Ishikawa (cell line): Measurements from ENCODE around the gene PTGES2.

Experiments
- CEBPB ChIP-seq: IDR thresholded peaks from 2 replicates; pipeline ENCODE4 v1.6.1; 2012
- CREB1 ChIP-seq: IDR thresholded peaks from 2 replicates; pipeline ENCODE4 v1.6.1; 2012; ENCODE audit warnings: low read depth
- EP300 ChIP-seq: IDR thresholded peaks from 2 replicates; pipeline ENCODE4 v1.6.1; 2012; ENCODE audit warnings: borderline replicate concordance
- FOXM1 ChIP-seq: IDR thresholded peaks from 2 replicates; pipeline ENCODE4 v1.6.1; 2012; ENCODE audit warnings: low read depth, borderline replicate concordance
- RAD21 ChIP-seq: IDR thresholded peaks from 2 replicates; pipeline ENCODE4 v1.6.1; 2012; ENCODE audit warnings: low read depth
- TAF1 ChIP-seq: IDR thresholded peaks from 2 replicates; pipeline ENCODE4 v1.6.1; 2012; ENCODE audit warnings: low read depth, mild to moderate bottlenecking
- TEAD4 ChIP-seq: IDR thresholded peaks from 2 replicates; pipeline ENCODE4 v1.6.1; 2012
- USF1 ChIP-seq: IDR thresholded peaks from 2 replicates; pipeline ENCODE4 v1.6.1; 2012
- ZBTB7A ChIP-seq: IDR thresholded peaks from 2 replicates; pipeline ENCODE4 v1.6.1; 2012; ENCODE audit warnings: low read depth
- TF ChIP-seq, protein P1 (sequence below): IDR thresholded peaks from 2 replicates; pipeline ENCODE4 v1.6.1; 2012; ENCODE audit warnings: low read depth, mild to moderate bottlenecking
- TF ChIP-seq, protein P2 (sequence below): IDR thresholded peaks from 2 replicates; pipeline ENCODE4 v1.6.1; 2012

DNA sequence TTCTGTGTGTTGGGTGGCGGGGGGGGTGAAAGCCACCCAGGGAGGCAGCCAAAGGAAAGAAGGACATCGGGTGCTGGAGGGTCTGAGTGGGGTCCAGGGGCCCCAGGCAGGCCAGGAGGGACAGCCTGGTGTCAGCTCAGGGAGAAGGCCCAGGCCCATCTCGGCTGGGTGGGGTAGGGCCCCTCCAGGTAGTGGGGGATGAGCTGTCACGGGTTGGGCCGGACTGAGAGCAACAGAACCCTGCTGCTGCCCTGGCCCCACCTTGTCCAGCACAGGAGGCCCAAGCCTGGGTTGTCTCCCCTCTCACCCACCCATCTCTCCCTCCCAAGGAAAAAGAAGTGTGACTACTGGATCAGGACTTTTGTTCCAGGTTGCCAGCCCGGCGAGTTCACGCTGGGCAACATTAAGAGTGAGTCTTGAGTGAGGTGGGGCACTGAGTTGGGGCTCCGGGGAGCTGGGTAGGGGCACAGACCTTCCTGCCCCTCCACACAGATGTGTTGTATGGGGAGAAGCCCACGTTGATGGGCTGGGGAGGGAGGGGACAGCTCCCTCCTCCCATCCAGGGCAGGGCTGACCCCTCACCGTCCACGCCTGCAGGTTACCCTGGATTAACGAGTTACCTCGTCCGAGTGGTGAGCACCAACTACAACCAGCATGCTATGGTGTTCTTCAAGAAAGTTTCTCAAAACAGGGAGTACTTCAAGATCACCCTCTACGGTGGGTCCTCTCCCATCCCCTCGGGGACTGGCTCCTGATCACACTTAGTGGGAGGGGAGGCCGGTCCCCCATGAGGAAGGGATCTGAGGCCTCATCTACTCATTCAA lies 24.0 kb upstream of the PTGES2 start:
- TF ChIP-seq, protein P1, sequence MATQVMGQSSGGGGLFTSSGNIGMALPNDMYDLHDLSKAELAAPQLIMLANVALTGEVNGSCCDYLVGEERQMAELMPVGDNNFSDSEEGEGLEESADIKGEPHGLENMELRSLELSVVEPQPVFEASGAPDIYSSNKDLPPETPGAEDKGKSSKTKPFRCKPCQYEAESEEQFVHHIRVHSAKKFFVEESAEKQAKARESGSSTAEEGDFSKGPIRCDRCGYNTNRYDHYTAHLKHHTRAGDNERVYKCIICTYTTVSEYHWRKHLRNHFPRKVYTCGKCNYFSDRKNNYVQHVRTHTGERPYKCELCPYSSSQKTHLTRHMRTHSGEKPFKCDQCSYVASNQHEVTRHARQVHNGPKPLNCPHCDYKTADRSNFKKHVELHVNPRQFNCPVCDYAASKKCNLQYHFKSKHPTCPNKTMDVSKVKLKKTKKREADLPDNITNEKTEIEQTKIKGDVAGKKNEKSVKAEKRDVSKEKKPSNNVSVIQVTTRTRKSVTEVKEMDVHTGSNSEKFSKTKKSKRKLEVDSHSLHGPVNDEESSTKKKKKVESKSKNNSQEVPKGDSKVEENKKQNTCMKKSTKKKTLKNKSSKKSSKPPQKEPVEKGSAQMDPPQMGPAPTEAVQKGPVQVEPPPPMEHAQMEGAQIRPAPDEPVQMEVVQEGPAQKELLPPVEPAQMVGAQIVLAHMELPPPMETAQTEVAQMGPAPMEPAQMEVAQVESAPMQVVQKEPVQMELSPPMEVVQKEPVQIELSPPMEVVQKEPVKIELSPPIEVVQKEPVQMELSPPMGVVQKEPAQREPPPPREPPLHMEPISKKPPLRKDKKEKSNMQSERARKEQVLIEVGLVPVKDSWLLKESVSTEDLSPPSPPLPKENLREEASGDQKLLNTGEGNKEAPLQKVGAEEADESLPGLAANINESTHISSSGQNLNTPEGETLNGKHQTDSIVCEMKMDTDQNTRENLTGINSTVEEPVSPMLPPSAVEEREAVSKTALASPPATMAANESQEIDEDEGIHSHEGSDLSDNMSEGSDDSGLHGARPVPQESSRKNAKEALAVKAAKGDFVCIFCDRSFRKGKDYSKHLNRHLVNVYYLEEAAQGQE = no peak
- no peak for TF ChIP-seq CEBPB
- TF ChIP-seq CREB1 = no peak
- TF ChIP-seq ZBTB7A = no peak
- no peak for TF ChIP-seq USF1
- no peak for TF ChIP-seq TEAD4
- TF ChIP-seq RAD21 = no peak
- TF ChIP-seq EP300 = no peak
- TF ChIP-seq, protein P2, sequence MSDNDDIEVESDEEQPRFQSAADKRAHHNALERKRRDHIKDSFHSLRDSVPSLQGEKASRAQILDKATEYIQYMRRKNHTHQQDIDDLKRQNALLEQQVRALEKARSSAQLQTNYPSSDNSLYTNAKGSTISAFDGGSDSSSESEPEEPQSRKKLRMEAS = no peak
- no peak for TF ChIP-seq TAF1
- TF ChIP-seq FOXM1 = no peak
